Coronary artery (tissue), 2 donors: Measurements from ENCODE around the gene MACIR.
A peak's percentile ranks its signal among the peaks of the same experiment; 100 is the strongest.

Experiments used
- DNase-seq: peaks from one replicate; pipeline ENCODE4 v3.0.0-alpha.2; 2017; ENCODE audit warnings: low spot score
- H3K27ac ChIP-seq, 2 donors: fragments of 200-600 bp; sonication (generic); one replicate each; pipeline ENCODE4 v1.5.1; 2016 to 2019
- H3K4me3 ChIP-seq: fragments of 200-600 bp; sonication (generic); 2 replicates; pipeline ENCODE4 v1.5.1; 2016; ENCODE audit warnings: mild to moderate bottlenecking, moderate library complexity
- TF ChIP-seq, protein P1 (sequence below): fragments of 200-600 bp; sonication (generic); IDR thresholded peaks from one replicate; pipeline ENCODE4 v1.5.1; 2019; ENCODE audit warnings: antibody characterized with exemption

The MACIR gene

DNA sequence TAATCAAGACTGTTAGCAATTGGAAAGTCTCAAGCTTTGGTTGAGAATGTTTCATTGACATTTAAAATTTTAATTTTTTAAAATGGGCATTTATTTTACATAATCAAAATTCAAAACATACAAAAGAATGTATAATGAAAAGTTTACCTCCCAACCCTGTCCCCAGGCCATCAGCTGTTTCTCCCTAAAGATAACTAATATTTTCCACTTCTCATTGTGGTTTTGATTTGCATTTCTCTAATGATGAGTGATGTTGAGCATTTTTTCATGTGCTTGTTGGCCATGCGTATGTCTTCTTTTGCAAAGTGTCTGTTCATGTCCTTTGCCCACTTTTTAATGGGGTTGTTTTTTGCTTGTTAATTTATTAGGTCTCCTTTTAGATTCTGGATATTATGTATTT is 11.4 kb upstream of the MACIR start:
- H3K27ac ChIP-seq, result no peak overlapping the region
- H3K4me3 ChIP-seq, result no peak overlapping the region
- TF ChIP-seq, protein P1, sequence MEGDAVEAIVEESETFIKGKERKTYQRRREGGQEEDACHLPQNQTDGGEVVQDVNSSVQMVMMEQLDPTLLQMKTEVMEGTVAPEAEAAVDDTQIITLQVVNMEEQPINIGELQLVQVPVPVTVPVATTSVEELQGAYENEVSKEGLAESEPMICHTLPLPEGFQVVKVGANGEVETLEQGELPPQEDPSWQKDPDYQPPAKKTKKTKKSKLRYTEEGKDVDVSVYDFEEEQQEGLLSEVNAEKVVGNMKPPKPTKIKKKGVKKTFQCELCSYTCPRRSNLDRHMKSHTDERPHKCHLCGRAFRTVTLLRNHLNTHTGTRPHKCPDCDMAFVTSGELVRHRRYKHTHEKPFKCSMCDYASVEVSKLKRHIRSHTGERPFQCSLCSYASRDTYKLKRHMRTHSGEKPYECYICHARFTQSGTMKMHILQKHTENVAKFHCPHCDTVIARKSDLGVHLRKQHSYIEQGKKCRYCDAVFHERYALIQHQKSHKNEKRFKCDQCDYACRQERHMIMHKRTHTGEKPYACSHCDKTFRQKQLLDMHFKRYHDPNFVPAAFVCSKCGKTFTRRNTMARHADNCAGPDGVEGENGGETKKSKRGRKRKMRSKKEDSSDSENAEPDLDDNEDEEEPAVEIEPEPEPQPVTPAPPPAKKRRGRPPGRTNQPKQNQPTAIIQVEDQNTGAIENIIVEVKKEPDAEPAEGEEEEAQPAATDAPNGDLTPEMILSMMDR, result no peak
- DNase-seq, result no peak

DNA sequence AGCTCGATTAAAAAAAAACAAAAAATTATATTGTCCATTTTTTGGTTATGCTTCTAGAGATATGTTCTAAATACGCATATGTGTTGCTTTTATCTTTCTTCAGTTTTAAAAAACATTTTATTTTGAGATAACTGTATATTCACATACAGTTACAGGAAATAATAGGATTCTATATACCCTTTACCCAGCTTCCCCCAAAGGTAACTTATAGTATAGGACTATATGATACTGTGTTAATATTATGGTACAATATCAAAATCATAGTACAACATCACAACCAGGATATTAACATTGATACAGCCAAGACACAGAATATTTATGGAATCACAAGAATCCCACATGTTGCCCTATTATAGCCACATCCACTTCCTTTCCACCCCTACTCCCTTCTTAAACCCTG is 9.5 kb upstream of the MACIR start:
- no peak overlapping the region for H3K4me3 ChIP-seq
- TF ChIP-seq, protein P1, result no peak
- H3K27ac ChIP-seq, result no peak overlapping the region
- DNase-seq, result no peak

DNA sequence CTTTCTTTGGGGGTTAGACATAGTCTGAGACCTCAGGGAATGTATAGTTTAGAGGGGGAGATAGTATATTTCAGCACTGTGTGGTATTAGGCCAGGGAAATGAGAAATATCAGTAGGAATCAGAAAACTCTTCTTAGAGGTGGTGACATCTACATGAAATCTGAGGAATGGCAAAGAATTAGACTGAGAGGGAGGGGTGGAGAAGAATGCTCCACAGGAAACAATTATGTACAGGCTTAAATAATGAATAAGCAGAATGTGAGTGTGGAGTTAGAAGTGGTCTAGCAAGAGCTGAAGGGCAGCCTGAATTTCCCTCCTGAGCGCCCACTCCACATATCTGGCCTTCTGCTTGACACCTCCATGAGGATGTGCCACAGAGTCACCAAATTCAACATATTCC is 3.6 kb upstream of the MACIR start:
- DNase-seq, result no peak
- Histone ChIP-seq H3K4me3 (no peak overlapping the region), H3K27ac (no peak overlapping the region)
- TF ChIP-seq, protein P1, result no peak

DNA sequence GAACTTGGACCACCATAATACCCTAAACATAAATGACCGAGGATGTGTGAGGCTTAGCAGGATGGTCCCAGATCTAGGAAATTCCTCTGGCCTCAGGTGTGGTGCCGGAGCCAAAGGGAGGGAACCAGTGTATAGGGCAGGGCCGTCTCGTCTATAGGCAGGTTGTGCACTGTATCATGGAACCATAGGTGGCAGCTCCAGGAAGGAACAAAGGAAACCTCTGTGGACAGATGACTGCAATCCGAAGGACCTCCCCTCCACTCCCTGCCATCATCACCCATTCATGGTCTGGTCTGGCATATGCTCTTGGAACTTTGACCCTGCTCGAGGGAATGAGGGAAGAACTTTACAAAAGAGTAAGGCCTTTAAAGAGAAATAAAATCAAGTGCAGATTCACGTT is 2.9 kb upstream of the MACIR start:
- no peak overlapping the region for H3K27ac ChIP-seq
- TF ChIP-seq, protein P1, result no peak
- no peak overlapping the region for H3K4me3 ChIP-seq
- DNase-seq, result no peak

DNA sequence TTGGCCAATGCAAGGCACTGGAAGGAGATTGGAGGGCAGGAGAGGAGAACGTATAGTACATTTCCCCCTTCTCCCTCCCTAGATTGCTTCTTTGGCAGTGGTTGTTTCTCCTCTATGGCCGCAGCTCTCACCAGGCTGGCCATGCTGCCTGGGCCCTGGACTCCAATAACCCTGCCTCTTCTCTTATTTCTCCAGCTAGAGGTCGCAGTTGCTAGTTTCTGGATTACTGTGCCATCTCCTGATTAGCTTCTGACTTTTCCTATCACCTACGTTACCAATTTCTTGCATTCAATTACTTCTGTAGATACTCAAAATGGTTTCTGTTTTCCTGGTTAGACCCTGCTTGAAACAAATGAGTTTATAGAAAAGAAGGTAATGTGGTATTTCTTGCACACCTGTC is 2.4 kb upstream of the MACIR start:
- H3K27ac ChIP-seq, result no peak overlapping the region
- TF ChIP-seq, protein P1, result no peak
- H3K4me3 ChIP-seq, result no peak overlapping the region
- no peak for DNase-seq

DNA sequence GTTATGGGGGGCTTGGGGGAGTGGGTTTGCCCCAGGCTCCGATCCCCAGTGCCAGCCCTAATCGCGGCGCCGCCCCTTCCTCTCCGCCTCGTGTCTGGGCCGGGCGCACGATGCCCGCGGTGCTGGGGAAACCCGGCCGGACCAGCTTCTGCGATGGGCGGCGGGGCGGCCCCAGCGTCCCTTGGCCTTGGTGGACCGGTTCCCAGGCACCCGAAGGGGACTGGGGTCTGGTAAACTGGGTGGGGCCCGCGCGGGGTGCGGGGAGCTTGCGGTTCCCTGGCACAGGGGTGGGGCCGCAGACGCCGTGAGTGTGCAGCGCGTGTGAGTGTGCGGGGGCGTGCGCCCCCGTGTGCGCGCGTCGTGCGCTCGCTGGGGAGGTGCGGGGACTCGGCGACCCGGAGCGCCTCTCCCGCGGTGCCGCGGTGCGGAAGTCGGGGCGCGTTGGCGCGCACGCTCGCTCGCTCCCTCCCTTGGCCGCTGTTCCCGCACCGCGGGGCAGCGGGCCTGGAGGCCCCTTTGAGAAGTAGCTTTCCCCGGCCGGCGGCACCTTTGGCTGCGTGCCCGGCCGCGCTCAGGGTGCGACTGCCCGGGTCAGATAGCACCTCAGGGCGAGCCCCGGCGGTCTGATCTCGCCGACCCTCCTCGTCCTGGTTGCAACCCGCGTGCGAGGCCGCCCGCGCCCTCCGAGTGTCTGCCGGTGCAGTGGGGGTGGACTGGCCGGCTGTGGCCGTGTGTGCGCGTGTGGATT is 568 bp downstream of the MACIR start:
- H3K27ac ChIP-seq, result peak overlapping the region; percentile 66 to 90
- peak; percentile 79 for DNase-seq
- TF ChIP-seq, protein P1, result no peak
- peak overlapping the region; percentile 92 for H3K4me3 ChIP-seq

DNA sequence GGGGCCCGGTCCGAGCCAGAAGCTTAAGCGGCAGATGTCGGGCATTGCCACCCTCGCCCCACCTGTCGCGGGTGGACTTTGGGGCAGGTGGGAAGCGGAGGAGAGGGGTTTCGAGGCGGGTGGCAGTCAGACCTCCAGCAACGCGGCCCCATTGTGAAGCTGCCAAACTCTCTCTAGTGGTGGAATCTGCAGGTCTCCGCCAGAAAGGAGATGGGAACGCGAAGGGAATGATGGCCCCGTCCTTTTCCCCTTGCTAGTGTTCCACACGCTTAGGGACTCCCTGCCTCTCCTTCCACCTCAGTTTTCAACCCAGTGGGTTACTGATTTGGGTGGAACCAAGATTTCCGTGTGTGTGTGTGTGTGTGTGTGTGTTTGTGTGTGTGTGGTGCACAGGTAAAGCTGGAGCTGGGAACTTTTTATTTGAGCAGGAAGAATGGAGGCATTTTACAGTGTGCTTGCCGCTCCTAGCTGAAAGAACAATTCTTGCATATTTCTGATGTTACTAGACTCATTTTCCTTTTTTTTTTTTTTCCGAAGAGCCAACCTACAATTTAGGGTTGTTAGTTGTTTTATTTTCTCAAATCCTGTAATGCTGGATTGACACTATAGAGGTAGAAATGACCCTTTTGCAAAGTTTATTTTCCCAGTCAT is 1.3 kb downstream of the MACIR start:
- Histone ChIP-seq H3K4me3 (peak overlapping the region; percentile 92), H3K27ac (peak overlapping the region; percentile 66 to 90)
- no peak for DNase-seq
- TF ChIP-seq, protein P1, result no peak
